ENCODE data around the gene F2RL2.
A peak's percentile ranks its signal among the peaks of the same experiment; 100 is the strongest.

Gene F2RL2

GRCh38 chr5:76583163-76584047, 39.8 kb downstream of the F2RL2 start:
- no peak for DNase-seq (ENCODE audit: low read depth)

- peak; percentile 35 for DNase-seq (ENCODE audit: low read depth)
These were observed 40.7 kb downstream of the F2RL2 start for GRCh38 chr5:76582230-76583162.

- no peak for DNase-seq (ENCODE audit: low read depth)
These were observed 42.2 kb downstream of the F2RL2 start for GRCh38 chr5:76580981-76581380.

GRCh38 chr5:76579166-76579937, 43.9 kb downstream of the F2RL2 start:
- DNase-seq (ENCODE audit: low read depth): no peak

- no peak for DNase-seq (ENCODE audit: low read depth)
These were observed 46.2 kb downstream of the F2RL2 start for GRCh38 chr5:76576996-76577395.

GRCh38 chr5:76576450-76576849, 46.8 kb downstream of the F2RL2 start:
- no peak for DNase-seq (ENCODE audit: low read depth)

- no peak for DNase-seq (ENCODE audit: low read depth)
These were observed 51.6 kb downstream of the F2RL2 start for GRCh38 chr5:76571559-76571958.

GRCh38 chr5:76570153-76570552, 53.0 kb downstream of the F2RL2 start:
- DNase-seq (ENCODE audit: low read depth): no peak

All from non-pigmented ciliary epithelial cell (primary cell).